Umbilical cord (tissue), 2 donors: ENCODE measurements around the gene TSSK3. TPM values are rescaled to one million over a fixed set of nuclear protein-coding genes. Genes with fewer than 3 reads are reported as not detected.
A peak's percentile ranks its signal among the peaks of the same experiment; 100 is the strongest.

Source experiments
- DNase-seq: peaks from one replicate; pipeline ENCODE4 v3.0.0-alpha.2; 2015; ENCODE audit warnings: low spot score
- total RNA-seq: library from RNA; depleted of rRNA; stranded (reverse); fragments of >200 nt; gene quantifications from one replicate; pipeline ENCODE4 v1.2.3, GENCODE V29; 2014; ENCODE audit warnings: low replicate concordance; ENCODE audit not compliant: insufficient read depth

Gene TSSK3
- total RNA-seq, 1 donor from 2014 or later, result 1.9 TPM

- no peak for DNase-seq
These were observed 36.1 kb downstream of the TSSK3 start for GRCh38 chr1:32398401-32398800.

GRCh38 chr1:32399843-32400242 lies 37.5 kb downstream of the TSSK3 start:
- DNase-seq, result no peak

GRCh38 chr1:32400876-32401631 lies 38.7 kb downstream of the TSSK3 start:
- peak; percentile 97 for DNase-seq

- DNase-seq, result peak; percentile 83
These were observed 42.6 kb downstream of the TSSK3 start for GRCh38 chr1:32404946-32405345.

- DNase-seq, result no peak
These were observed 43.5 kb downstream of the TSSK3 start for GRCh38 chr1:32405672-32406467.

- no peak for DNase-seq
These were observed 44.3 kb downstream of the TSSK3 start for GRCh38 chr1:32406629-32407111.

GRCh38 chr1:32411261-32411660 lies 48.9 kb downstream of the TSSK3 start:
- no peak for DNase-seq

GRCh38 chr1:32413507-32414185 lies 51.3 kb downstream of the TSSK3 start:
- peak; percentile 24 for DNase-seq

Other genes with a start within 250 kb of the TSSK3 start
- gene TXLNA, start 182.9 kb upstream of the TSSK3 start, total RNA-seq, result 40.9 TPM
- 7.2 TPM for gene CCDC28B, start 161.9 kb upstream of the TSSK3 start, total RNA-seq
- gene IQCC, start 156.9 kb upstream of the TSSK3 start, total RNA-seq, result 1.7 TPM
- 0.72 TPM for gene DCDC2B, start 153.4 kb upstream of the TSSK3 start, total RNA-seq
- 5.5 TPM for gene TMEM234, start 140.2 kb upstream of the TSSK3 start, total RNA-seq
- 125 TPM for gene EIF3I, start 140.1 kb upstream of the TSSK3 start, total RNA-seq
- not detected for gene FAM167B, start 115.3 kb upstream of the TSSK3 start, total RNA-seq
- 0.96 TPM for gene LCK, start 111.3 kb upstream of the TSSK3 start, total RNA-seq
- gene HDAC1, start 70.5 kb upstream of the TSSK3 start, total RNA-seq, result 27.7 TPM
- 6.0 TPM for gene MARCKSL1, start 26.3 kb upstream of the TSSK3 start, total RNA-seq
- gene FAM229A, start 54 bp upstream of the TSSK3 start, total RNA-seq, result 1.7 TPM
- 60.2 TPM for gene BSDC1, start 31.9 kb downstream of the TSSK3 start, total RNA-seq
- 2.6 TPM for gene ZBTB8B, start 102.5 kb downstream of the TSSK3 start, total RNA-seq
- 16.1 TPM for gene ZBTB8A, start 176.9 kb downstream of the TSSK3 start, total RNA-seq